Left lung (tissue), 10 donors: ENCODE measurements around the gene PDK2. TPM values are rescaled to one million over a fixed set of nuclear protein-coding genes. Genes with fewer than 3 reads are reported as not detected.

Experiments
- ATAC-seq: fragments of 200-7000 bp; cut with Tn5 transposase; one replicate; pipeline ENCODE4 v1.9.1; 2020; ENCODE audit warnings: moderate library complexity
- DNase-seq, 4 donors: peaks; one replicate each; pipeline ENCODE4 v3.0.0-alpha.2; 2013 to 2020
- H3K27ac ChIP-seq, 2 donors: fragments of 200-600 bp; sonication (generic) in 1 of 2; one replicate each; pipeline versions ENCODE4 v1.5.0 to v1.8.0; 2020 to 2021
- H3K27me3 ChIP-seq, 2 donors: fragments of 200-600 bp; sonication (generic) in 1 of 2; one replicate each; pipeline versions ENCODE4 v1.5.0 to v1.8.0; 2020 to 2021
- H3K36me3 ChIP-seq, 2 donors: fragments of 200-600 bp; sonication (generic) in 1 of 2; one replicate each; pipeline versions ENCODE4 v1.5.0 to v1.8.0; 2020 to 2021
- H3K4me1 ChIP-seq, 2 donors: fragments of 200-600 bp; one replicate each; pipeline ENCODE4 v1.8.0; 2021
- H3K4me3 ChIP-seq, 2 donors: fragments of 200-600 bp; sonication (generic) in 1 of 2; one replicate each; pipeline versions ENCODE4 v1.5.0 to v1.8.0; 2020 to 2021; ENCODE audit warnings: mild to moderate bottlenecking in 1 of 2
- H3K9me3 ChIP-seq, 2 donors: fragments of 200-600 bp; sonication (generic) in 1 of 2; one replicate each; pipeline versions ENCODE4 v1.5.0 to v1.8.0; 2020 to 2021
- CTCF ChIP-seq, 2 donors: fragments of 200-600 bp; sonication (generic) in 1 of 2; IDR thresholded peaks; one replicate each; pipeline versions ENCODE4 v1.5.0 to v1.8.0; 2021; ENCODE audit warnings: antibody characterized with exemption in 2 of 2
- intact Hi-C, 2 donors: fragments of 100-400 bp; cut with DNase I; formaldehyde crosslinking; loops; one replicate each; pipeline versions ENCODE4 v1.11.2 to v1.14.2; 2022
- polyA plus RNA-seq, 6 donors: library from polyadenylated mRNA; unstranded; fragments of 120-200 nt; gene quantifications; one replicate each; pipeline ENCODE4 v1.2.1, GENCODE V29; 2013; ENCODE audit not compliant: insufficient read length in 6 of 6
- total RNA-seq, 2 donors: library from RNA; stranded (reverse); fragmentation: NEBNext Ultra II Directional; extraction: Animal tissue kit (Norgen Biotek cat#: 25700); gene quantifications; one replicate each; pipeline ENCODE4 v1.2.1, GENCODE V29; 2021
- donor health status: DM: no; HTN: yes; CAD: no.
- donor health status: DM: no; HTN: no; CAD: no.

Gene PDK2
- total and polyA plus RNA-seq, 8 donors, result 20.7 to 83.8 (median 67.4) TPM

GRCh38 chr17:50120475-50121253 lies 25.5 kb downstream of the PDK2 start:
- intact Hi-C loops, result no loop called here
- Histone ChIP-seq H3K9me3 (no peaks in the 10 kb centered on the region), H3K27me3 (peaks cover 9 to 46% of the 10 kb centered on the region in 2 donors)

DNA sequence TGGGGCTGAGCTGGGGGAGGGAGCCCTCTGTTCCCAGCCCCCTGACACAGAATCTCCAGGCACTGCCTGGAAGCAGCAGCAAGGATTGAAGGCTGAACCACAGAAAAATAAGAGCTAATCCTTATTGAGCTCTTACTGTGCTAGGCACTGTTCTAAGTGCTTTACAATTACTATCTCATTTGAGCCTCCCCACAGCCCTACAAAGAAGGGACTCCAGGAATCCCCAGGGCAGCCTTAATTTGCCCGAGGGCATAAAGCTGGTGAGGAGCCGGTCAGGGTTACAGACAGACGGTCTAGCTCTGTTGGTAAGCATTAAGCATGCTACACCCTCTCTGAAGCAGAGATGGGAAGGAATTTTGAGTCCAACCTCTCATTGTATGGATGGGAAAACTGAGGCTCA lies 27.8 kb downstream of the PDK2 start:
- no peak overlapping the region for H3K27ac ChIP-seq
- ATAC-seq, result no peak
- H3K36me3 ChIP-seq, result no peaks in the 10 kb centered on the region
- H3K27me3 ChIP-seq, result peaks cover 0 to 43% of the 10 kb centered on the region in 2 donors
- peaks cover 0 to 10% of the 10 kb centered on the region in 2 donors for H3K4me1 ChIP-seq
- no peak overlapping the region for H3K4me3 ChIP-seq
- intact Hi-C loops, result no loop called here
- no peaks in the 10 kb centered on the region for H3K9me3 ChIP-seq
- no peak for TF ChIP-seq CTCF (IDR thresholded peaks at IDR 0.05)
- no peak for DNase-seq

More at GRCh38 chr17:50120475-50121253, 25.5 kb downstream of the PDK2 start:
- Histone ChIP-seq H3K36me3 (no peaks in the 10 kb centered on the region), H3K4me3 (no peak overlapping the region), H3K27ac (no peak overlapping the region), H3K4me1 (peaks cover 8 to 12% of the 10 kb centered on the region in 2 donors)
- TF ChIP-seq CTCF (IDR thresholded peaks at IDR 0.05), result no peak
- DNase-seq, result no peak
- no peak for ATAC-seq

DNA sequence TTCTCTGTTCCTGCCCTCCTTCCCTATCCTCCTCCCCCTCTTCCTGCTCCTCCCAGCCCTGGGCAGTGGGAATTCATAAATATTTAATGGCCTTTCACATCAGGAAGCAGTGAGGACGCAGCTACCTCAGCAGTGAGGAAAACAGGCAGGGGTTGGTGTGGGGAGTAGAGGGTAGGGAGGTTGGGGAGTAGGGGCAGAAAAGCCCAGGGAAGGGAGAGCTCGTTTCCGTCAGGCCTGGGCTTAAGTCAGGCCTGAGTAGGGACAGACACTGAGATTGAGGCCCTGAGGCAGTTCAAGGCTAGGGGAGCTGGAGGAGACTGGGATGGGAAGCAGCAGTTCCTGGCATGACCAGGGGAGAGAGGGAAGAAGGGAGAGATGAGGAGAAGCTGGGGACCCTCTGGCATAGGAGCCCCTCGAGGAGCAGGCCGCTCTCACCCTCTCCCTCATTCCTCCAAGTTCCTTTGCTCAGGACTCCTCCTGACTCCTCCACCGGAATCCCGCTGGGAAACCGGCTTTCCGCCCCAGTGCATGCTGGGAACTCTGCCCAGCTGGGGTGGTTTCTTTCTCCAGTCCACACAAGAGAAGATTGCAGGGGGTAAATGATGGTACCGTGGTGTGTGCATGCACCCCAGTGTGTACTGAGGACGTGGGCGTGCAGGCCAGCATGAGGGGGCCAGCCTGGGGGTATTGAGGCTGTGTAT lies 28.6 kb downstream of the PDK2 start:
- TF ChIP-seq CTCF (IDR thresholded peaks at IDR 0.05), result no peak
- DNase-seq, result peak in 1 of 4 donors; percentile 68
- peaks cover 0 to 41% of the 10 kb centered on the region in 2 donors for H3K27me3 ChIP-seq
- peak overlapping the region in 1 of 2 donors; percentile 28 for H3K27ac ChIP-seq
- intact Hi-C loops, result no loop called here
- no peaks in the 10 kb centered on the region for H3K36me3 ChIP-seq
- no peaks in the 10 kb centered on the region for H3K9me3 ChIP-seq
- H3K4me1 ChIP-seq, result peaks cover 2 to 15% of the 10 kb centered on the region in 2 donors
- no peak overlapping the region for H3K4me3 ChIP-seq
- no peak for ATAC-seq

DNA sequence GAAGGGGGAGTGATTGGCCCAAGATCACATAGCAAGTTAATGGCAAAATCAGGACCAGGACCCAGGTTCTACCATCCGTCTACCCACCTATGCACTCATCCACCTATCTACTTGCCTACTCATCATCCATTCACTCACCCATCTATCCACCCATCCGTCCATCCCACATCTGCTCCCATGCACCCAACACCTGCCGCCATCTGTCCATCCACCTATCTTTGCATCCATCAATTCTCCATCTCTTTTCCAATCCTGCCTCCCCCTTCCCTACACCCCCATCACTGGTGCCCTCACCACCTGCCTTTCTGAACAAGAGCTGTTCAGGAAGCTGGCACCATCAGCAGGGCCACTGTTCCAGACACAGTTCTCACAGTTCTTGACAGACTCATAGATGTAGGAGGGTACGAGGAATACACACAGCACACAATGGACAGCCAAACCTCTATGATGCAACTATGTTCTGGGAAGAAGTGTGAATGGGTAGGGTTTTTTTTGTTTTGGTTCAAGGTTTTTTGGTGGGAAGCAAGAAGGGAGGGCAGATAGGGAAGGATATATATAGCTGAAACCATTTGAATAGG lies 30.4 kb downstream of the PDK2 start:
- Histone ChIP-seq H3K4me3 (no peak overlapping the region), H3K4me1 (peaks cover 8 to 32% of the 10 kb centered on the region in 2 donors), H3K27ac (no peak overlapping the region), H3K36me3 (no peaks in the 10 kb centered on the region), H3K9me3 (no peaks in the 10 kb centered on the region), H3K27me3 (peaks cover 7 to 51% of the 10 kb centered on the region in 2 donors)
- intact Hi-C loops, result no loop called here
- no peak for TF ChIP-seq CTCF (IDR thresholded peaks at IDR 0.05)
- DNase-seq, result no peak
- no peak for ATAC-seq
